Measurements from ENCODE around the gene KRTAP10-12.
A peak's percentile ranks its signal among the peaks of the same experiment; 100 is the strongest.

The KRTAP10-12 gene

GRCh38 chr21:44666401-44667320, 30.3 kb upstream of the KRTAP10-12 start, which contains the start of gene KRTAP12-2:
Gene KRTAP12-2 (minus strand): TSS chr21:44666927. CDS start chr21:44666886, 41 bp downstream.
- peak in 1 of 2 donors; percentile 53 for DNase-seq
- Histone ChIP-seq H3K4me3 (no peak within 1 kb of the TSS), H3K4me1 (no peaks in the 10 kb centered on the region), H3K36me3 (no peaks in the 10 kb centered on the region), H3K9me3 (peaks cover 0 to 13% (median 6%) of the 10 kb centered on the region in 3 donors), H3K27ac (no peak within 1 kb of the TSS), H3K27me3 (no peaks in the 10 kb centered on the region)
- intact Hi-C loops (cut with DNase I; ENCODE audit: low total_unique reads), result no loop called here
- TF ChIP-seq, protein P1, sequence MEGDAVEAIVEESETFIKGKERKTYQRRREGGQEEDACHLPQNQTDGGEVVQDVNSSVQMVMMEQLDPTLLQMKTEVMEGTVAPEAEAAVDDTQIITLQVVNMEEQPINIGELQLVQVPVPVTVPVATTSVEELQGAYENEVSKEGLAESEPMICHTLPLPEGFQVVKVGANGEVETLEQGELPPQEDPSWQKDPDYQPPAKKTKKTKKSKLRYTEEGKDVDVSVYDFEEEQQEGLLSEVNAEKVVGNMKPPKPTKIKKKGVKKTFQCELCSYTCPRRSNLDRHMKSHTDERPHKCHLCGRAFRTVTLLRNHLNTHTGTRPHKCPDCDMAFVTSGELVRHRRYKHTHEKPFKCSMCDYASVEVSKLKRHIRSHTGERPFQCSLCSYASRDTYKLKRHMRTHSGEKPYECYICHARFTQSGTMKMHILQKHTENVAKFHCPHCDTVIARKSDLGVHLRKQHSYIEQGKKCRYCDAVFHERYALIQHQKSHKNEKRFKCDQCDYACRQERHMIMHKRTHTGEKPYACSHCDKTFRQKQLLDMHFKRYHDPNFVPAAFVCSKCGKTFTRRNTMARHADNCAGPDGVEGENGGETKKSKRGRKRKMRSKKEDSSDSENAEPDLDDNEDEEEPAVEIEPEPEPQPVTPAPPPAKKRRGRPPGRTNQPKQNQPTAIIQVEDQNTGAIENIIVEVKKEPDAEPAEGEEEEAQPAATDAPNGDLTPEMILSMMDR (IDR thresholded peaks at IDR 0.05), result no peak

- DNase-seq, result no peak
- no peaks in the 10 kb centered on the region for H3K27me3 ChIP-seq
- H3K36me3 ChIP-seq, result no peaks in the 10 kb centered on the region
- no peaks in the 10 kb centered on the region for H3K4me1 ChIP-seq
- peaks cover 1 to 21% (median 16%) of the 10 kb centered on the region in 3 donors for H3K9me3 ChIP-seq
- TF ChIP-seq, protein P1 (IDR thresholded peaks at IDR 0.05), result no peak
- intact Hi-C loops (cut with DNase I; ENCODE audit: low total_unique reads), result no loop called here
- no peak overlapping the region for H3K4me3 ChIP-seq
- no peak overlapping the region for H3K27ac ChIP-seq
Measured at GRCh38 chr21:44667612-44668011, 29.4 kb upstream of the KRTAP10-12 start.

DNA sequence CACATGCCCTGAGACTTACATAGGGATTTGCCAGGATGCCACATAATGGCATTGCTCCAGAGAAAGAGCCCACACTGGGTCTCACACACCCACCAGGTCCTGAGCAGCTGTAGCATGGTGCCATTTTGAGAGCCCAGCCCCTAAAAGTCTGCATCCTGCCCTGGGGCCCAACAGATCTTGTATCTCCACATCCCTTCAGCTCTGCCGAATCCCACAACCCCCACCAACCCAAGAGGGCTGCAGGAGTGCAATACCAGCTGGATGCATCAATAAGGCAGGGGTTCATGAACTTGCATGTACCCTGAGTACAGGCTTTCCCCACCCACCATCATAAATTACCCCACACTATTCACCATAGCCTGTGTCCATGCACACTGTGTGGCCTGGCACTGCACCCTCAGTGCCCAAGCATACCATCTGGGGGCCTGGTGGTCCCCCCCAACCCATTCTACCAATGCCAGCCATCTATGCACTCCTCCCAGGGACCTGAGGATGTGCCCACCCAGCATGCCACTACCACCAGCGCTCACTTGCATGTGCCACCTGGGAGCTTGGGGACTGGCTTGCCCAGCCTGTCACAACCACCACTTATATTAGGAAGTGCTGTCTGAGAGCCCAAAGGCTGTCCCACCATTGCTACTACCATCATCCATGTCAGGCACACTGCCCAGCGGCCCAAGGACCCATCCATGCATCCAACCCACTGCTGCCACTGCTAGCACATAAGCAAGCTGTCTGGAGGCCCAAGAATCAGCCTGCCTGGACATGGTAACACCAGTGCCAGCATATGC, 26.1 kb upstream of the KRTAP10-12 start:
- TF ChIP-seq, protein P1 (IDR thresholded peaks at IDR 0.05), result no peak
- intact Hi-C loops (cut with DNase I; ENCODE audit: low total_unique reads), result no loop called here
- Histone ChIP-seq H3K27ac (no peak overlapping the region), H3K9me3 (peaks cover 4 to 32% (median 18%) of the 10 kb centered on the region in 3 donors), H3K36me3 (no peaks in the 10 kb centered on the region), H3K4me1 (no peaks in the 10 kb centered on the region), H3K4me3 (no peak overlapping the region), H3K27me3 (no peaks in the 10 kb centered on the region)
- peak in 1 of 2 donors; percentile 40 for DNase-seq

GRCh38 chr21:44671911-44672310, 25.1 kb upstream of the KRTAP10-12 start:
- peaks cover 4 to 32% (median 18%) of the 10 kb centered on the region in 3 donors for H3K9me3 ChIP-seq
- H3K4me3 ChIP-seq, result no peak overlapping the region
- H3K4me1 ChIP-seq, result no peaks in the 10 kb centered on the region
- H3K27ac ChIP-seq, result no peak overlapping the region
- no peak for DNase-seq
- TF ChIP-seq, protein P1 (IDR thresholded peaks at IDR 0.05), result no peak
- intact Hi-C loops (cut with DNase I; ENCODE audit: low total_unique reads), result no loop called here
- no peaks in the 10 kb centered on the region for H3K36me3 ChIP-seq
- H3K27me3 ChIP-seq, result no peaks in the 10 kb centered on the region

- Histone ChIP-seq H3K4me1 (no peaks in the 10 kb centered on the region), H3K36me3 (no peaks in the 10 kb centered on the region), H3K27ac (no peak overlapping the region), H3K27me3 (peaks cover 0 to 5% of the 10 kb centered on the region in 2 donors), H3K4me3 (no peak overlapping the region), H3K9me3 (peaks cover 0 to 10% (median 0%) of the 10 kb centered on the region in 3 donors)
- TF ChIP-seq, protein P1 (IDR thresholded peaks at IDR 0.05), result no peak
- intact Hi-C loops (cut with DNase I; ENCODE audit: low total_unique reads), result no loop called here
- peak in 1 of 2 donors; percentile 44 for DNase-seq
Measured at GRCh38 chr21:44677881-44678280, 19.1 kb upstream of the KRTAP10-12 start.
